Bronchial smooth muscle cell (primary cell): ENCODE data around the gene ACSF2. TPM values are rescaled to one million over a fixed set of nuclear protein-coding genes. Genes with fewer than 3 reads are reported as not detected.

Experiments
- total RNA-seq: library from RNA; depleted of rRNA; stranded (reverse); fragments of >200 nt; gene quantifications from 2 replicates; pipeline ENCODE4 v1.2.1, GENCODE V29; 2014

ACSF2 gene, protein sequence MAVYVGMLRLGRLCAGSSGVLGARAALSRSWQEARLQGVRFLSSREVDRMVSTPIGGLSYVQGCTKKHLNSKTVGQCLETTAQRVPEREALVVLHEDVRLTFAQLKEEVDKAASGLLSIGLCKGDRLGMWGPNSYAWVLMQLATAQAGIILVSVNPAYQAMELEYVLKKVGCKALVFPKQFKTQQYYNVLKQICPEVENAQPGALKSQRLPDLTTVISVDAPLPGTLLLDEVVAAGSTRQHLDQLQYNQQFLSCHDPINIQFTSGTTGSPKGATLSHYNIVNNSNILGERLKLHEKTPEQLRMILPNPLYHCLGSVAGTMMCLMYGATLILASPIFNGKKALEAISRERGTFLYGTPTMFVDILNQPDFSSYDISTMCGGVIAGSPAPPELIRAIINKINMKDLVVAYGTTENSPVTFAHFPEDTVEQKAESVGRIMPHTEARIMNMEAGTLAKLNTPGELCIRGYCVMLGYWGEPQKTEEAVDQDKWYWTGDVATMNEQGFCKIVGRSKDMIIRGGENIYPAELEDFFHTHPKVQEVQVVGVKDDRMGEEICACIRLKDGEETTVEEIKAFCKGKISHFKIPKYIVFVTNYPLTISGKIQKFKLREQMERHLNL
- total RNA-seq = 47.8 and 57.2 TPM in 2 replicates

DNA sequence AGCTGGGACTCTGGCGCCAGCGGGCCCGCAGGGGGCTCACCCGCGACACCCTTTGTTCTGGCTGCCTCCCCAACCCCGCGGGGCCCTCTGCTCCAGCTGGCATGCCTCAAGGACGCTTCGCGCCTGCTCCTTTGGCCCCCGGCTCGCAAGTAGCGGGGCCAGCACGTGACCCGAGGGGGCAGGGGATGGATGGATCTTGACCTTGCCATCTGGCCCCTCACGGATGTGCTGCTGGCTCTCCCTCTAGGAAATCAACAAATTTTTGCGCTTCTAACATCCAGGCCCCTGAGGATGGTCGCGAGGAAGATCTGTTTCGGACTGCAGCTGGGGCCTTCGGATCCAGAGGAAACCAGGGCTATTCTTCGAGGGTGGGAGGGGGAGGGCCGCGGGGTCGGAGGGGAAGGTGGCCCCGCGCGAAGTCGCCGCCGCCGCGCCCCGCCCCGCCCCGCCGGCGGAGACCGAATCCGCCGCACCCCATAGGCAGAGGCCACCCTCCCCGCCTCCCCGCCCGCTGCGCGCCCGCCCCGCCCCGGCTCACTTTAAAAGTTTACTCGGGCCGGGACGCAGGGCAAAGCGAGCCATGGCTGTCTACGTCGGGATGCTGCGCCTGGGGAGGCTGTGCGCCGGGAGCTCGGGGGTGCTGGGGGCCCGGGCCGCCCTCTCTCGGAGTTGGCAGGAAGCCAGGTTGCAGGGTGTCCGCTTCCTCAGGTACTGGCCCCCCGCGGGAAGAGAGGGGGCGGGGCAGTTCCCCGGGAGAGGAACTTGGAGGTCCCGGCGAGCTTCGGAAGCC lies at the start of gene ACSF2:
TSS of gene ACSF2 (plus strand) at position 537 of the 790 bp plus-strand sequence. CDS start at position 581, 44 bp downstream.

DNA sequence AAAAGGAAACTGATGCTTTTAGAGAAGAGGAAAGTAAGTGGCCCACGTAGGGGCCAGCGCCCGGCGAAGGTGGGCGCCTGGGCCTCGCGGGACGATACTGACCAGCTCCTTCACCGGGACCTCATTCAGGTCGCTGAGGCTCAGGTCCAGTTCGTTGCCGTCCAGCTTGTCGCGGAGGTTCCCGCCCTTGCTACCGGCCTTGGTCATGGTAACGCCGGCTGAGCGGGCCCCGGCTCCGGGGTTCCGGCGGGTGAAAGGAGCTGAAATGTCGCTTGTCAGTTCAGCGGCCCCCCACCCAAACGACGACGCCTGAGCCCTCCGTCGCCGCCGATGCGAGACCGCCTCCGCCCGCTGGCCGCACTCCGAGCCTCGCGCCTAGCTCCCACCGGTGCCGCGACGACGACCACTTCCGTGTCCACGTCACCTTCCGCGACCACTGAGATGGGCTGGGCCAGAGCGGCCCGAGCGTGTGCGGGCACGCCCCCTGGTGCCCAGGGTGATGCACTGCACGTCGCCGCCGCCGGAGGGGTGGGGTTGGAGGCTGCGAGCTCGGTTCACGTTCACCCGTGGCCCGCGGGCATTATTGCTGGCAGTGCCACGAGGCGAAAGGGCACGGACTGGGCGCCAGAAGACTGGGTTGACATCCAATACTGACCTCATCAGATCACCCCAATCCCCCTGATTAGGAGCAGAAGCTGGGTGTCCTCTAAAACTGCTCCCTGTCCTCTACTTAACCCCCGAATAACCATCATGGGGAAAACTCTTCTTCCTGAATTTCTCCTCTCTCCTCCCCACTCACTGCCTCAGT lies 28.7 kb upstream of the ACSF2 start, which contains the start of gene LRRC59:
TSS of gene LRRC59 (minus strand) at position 413 of the 808 bp plus-strand sequence. CDS start at position 207, 206 bp downstream.

GRCh38 chr17:50468304-50469207 lies 42.5 kb downstream of the ACSF2 start, which contains the start of gene CHAD:
CHAD (minus strand) TSS chr17:50468880; CDS start chr17:50468813, 67 bp downstream.

DNA sequence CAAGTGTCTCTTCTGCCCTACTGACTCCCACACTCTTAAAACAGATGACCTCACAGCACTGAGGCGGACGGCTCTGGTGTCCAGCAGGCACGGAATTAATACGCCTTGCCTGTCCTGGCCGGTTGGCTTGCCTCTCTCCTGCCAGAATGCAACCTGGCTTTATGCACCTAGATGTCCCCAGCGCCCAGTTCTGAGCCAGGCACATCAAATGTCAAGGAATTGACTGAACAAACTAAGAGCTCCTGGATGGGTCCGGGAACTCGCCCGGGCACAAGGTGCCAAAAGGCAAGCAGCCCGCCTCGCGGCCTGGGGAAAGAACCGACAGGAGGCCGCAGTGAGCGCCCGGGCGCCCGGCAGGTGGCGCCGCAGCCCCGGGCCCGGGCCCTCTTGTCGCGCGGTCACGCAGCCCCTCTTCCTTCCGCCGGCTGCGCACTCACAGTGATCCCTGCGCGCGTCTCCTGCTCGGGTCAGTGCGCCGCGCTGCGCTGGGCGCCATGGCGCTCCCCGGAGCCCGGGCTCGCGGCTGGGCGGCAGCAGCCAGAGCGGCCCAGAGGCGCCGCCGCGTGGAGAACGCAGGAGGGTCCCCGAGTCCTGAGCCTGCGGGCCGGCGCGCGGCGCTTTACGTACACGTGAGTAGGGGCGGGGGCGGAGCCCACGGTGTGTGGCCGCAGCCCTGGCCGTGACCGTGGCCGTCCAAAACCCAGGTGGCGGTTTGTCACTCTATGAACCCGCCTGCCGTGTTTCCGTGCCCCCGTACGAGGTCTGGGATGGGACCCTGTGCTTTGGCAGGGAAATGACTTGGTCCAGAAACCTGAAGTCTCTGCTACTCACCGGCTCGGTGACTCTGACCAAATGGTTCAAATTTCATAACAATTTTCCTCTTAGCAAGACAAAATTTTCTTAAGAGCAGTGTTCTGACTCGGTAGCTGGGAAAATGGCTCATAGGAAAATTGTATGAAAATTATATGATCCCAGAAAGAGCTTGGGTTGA lies 52.7 kb downstream of the ACSF2 start, which contains the start of gene RSAD1:
TSS of gene RSAD1 (plus strand) at position 470 of the 991 bp plus-strand sequence. CDS start at position 495, 25 bp downstream.

DNA sequence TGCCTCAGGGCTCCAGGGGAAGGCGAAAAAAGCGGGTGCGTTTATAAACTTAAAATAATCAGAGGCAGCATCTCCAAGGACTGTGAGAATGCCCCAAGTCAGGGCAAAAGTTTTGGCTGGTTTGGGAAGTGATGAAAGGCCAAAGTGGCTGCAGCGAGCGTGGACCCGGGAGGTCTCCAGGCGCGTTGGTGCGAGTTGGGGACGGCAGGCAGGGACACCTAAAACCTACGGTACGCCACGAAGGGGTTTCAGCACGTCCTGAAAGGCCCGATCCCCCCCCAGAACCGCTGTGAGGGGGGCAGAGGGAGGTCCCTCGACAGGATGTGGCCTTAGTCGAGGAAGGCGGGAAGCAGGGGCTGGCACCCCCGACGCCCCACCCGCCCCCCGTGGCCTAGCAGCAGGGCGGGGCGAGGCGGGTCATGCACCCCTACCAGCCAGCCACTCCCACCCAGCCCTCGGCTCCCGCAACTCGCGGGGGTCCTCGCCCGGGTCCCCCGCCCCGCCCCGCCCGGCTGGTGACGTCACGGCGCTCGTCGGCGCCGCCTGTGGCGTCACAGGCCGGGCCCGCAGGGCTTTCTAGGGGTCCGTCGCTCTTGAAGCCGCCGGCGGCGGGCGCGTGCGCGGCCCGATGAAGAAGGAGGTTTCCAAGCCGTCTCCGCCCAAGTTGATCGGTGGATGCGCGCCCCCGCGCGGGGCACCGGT lies 82.0 kb downstream of the ACSF2 start, which contains the start of gene MYCBPAP:
TSS of gene MYCBPAP (plus strand) at position 569 of the 702 bp plus-strand sequence. CDS start 236 bp downstream, outside the sequence.

Other genes with a start within 250 kb of the ACSF2 start
- gene COL1A1, start 224.6 kb upstream of the ACSF2 start, total RNA-seq = 1,180 and 1,635 TPM in 2 replicates
- 0.09 and 0.16 TPM in 2 replicates for gene TMEM92, start 151.8 kb upstream of the ACSF2 start, total RNA-seq
- 37.4 and 45.2 TPM in 2 replicates for gene XYLT2, start 80.1 kb upstream of the ACSF2 start, total RNA-seq
- gene MRPL27, start 53.0 kb upstream of the ACSF2 start, total RNA-seq = 62.3 and 77.3 TPM in 2 replicates
- 0.52 and 0.79 TPM in 2 replicates for gene EME1, start 53.0 kb upstream of the ACSF2 start, total RNA-seq
- gene LRRC59, start 28.7 kb upstream of the ACSF2 start, total RNA-seq = 84.9 and 86.1 TPM in 2 replicates
- gene CHAD, start 42.7 kb downstream of the ACSF2 start, total RNA-seq = not detected in 2 replicates
- 20.1 and 21.3 TPM in 2 replicates for gene RSAD1, start 52.6 kb downstream of the ACSF2 start, total RNA-seq
- 1.3 and 2.6 TPM in 2 replicates for gene MYCBPAP, start 82.2 kb downstream of the ACSF2 start, total RNA-seq
- gene EPN3, start 106.5 kb downstream of the ACSF2 start, total RNA-seq = not detected in 2 replicates
- gene SPATA20, start 121.0 kb downstream of the ACSF2 start, total RNA-seq = 58.0 and 67.0 TPM in 2 replicates
- gene CACNA1G, start 134.5 kb downstream of the ACSF2 start, total RNA-seq = 0.32 and 1.0 TPM in 2 replicates
- 1.8 and 2.5 TPM in 2 replicates for gene ABCC3, start 208.7 kb downstream of the ACSF2 start, total RNA-seq